ENCODE measurements around the gene ZNF23.

DNA sequence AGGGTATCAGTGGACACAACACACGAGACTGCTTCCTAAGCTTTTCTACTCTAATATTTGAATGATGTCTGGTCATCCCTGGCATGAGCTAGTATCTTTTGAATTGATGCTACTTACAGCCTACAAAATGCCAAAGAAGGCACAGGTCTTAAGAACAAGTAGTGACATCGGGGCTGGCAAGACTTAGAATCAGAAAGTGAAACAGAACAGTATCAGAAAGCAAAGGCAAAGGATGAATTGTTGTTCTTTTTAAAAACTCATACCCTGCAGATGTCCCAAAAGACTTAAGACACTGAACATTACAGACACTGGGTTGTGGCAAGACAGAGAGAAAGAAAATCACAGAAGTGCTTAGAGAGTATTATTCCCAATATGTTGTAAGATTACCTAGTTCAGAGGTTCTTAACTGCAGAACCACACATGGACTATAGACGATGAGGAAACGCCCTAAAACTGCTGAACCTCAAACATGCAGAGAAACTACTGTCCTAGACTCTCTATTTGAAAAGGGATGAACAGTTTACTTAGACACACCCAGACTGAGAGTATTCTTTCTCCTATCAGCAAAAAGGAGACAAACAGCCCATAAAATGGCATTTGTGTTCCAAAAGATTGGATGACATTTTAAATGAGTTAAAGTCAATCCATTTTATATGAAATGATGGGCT, 14.5 kb upstream of the ZNF23 start:
- TF ChIP-seq POLR2AphosphoS5 (IDR thresholded peaks at IDR 0.05): no peak
- TF ChIP-seq, protein P1, sequence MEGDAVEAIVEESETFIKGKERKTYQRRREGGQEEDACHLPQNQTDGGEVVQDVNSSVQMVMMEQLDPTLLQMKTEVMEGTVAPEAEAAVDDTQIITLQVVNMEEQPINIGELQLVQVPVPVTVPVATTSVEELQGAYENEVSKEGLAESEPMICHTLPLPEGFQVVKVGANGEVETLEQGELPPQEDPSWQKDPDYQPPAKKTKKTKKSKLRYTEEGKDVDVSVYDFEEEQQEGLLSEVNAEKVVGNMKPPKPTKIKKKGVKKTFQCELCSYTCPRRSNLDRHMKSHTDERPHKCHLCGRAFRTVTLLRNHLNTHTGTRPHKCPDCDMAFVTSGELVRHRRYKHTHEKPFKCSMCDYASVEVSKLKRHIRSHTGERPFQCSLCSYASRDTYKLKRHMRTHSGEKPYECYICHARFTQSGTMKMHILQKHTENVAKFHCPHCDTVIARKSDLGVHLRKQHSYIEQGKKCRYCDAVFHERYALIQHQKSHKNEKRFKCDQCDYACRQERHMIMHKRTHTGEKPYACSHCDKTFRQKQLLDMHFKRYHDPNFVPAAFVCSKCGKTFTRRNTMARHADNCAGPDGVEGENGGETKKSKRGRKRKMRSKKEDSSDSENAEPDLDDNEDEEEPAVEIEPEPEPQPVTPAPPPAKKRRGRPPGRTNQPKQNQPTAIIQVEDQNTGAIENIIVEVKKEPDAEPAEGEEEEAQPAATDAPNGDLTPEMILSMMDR (IDR thresholded peaks at IDR 0.05): no peak
